Endothelial cell of umbilical vein (primary cell): ENCODE measurements around the gene PPP1R13B. TPM values are rescaled to one million over a fixed set of nuclear protein-coding genes. Genes with fewer than 3 reads are reported as not detected.

ENCODE experiments used
- BruUV-seq: library from RNA; stranded (reverse); fragments of 400-500 nt; replicated peaks from 2 replicates; lab custom pipeline; 2021; lab: Mats Ljungman, UMichigan
- CTCF ChIA-PET: fragments of 300-600, 350-600 bp; sonication (Branson Sonifier 250); formaldehyde crosslinking; loops from one replicate; lab custom pipeline; 2021; ENCODE audit warnings: antibody characterized with exemption, inconsistent platforms; lab: Charles Lee
- POLR2A ChIA-PET: fragments of 300-600, 350-600 bp; sonication (Branson Sonifier 250); formaldehyde crosslinking; loops from one replicate; lab custom pipeline; 2021; ENCODE audit warnings: antibody characterized with exemption, inconsistent platforms; lab: Charles Lee
- DNase-seq: peaks from one replicate; pipeline ENCODE4 v3.0.0-alpha.2; 2011; ENCODE audit warnings: low read depth, low spot score
- FAIRE-seq: peaks from 2 replicates; lab custom pipeline; 2011; peaks lifted over from hg19 to GRCh38; lab: Jason Lieb, UNC
- H2AFZ ChIP-seq: 2 replicates; pipeline ENCODE4 v1.6.0; 2012; ENCODE audit warnings: low read depth, low read length, control low read depth, inconsistent platforms
- H3K27ac ChIP-seq: 2 replicates; pipeline ENCODE4 v1.5.1; 2011; ENCODE audit warnings: low read depth, mild to moderate bottlenecking, control low read depth, low read length, moderate library complexity; ENCODE audit not compliant: insufficient read depth
- H3K27me3 ChIP-seq, 2 experiments: 2 replicates each; pipeline versions ENCODE4 v1.6.0 to v1.6.1; 2011; ENCODE audit warnings: low read length in 2 of 2, mixed read lengths in 1 of 2; ENCODE audit not compliant: control insufficient read depth in 2 of 2, insufficient read depth in 2 of 2
- H3K36me3 ChIP-seq, 2 experiments: 2 replicates in 1 of 2; 3 replicates in 1 of 2; pipeline ENCODE4 v1.5.1; 2011; ENCODE audit warnings: low read length in 2 of 2, mild to moderate bottlenecking in 1 of 2, moderate library complexity in 1 of 2; ENCODE audit not compliant: control insufficient read depth in 2 of 2, insufficient read depth in 2 of 2; ENCODE audit errors: extremely low read depth in 1 of 2
- H3K4me1 ChIP-seq: 3 replicates; pipeline ENCODE4 v1.5.1; 2011; ENCODE audit warnings: mild to moderate bottlenecking, low read length; ENCODE audit not compliant: control insufficient read depth, insufficient read depth; ENCODE audit errors: extremely low read depth
- H3K4me2 ChIP-seq: 2 replicates; pipeline ENCODE4 v1.6.1; 2011; ENCODE audit warnings: low read length, control low read depth, mixed read lengths; ENCODE audit not compliant: insufficient read depth
- H3K4me3 ChIP-seq, 3 experiments: fragments of 200-600 bp in 1 of 3; sonication (generic), shearing (Covaris generic) in 1 of 3; replicated peaks in 1 of 3; 2 replicates each; pipeline ENCODE4 v1.5.1; 2011 to 2016; ENCODE audit warnings: control low read depth in 3 of 3, low read length in 3 of 3, mild to moderate bottlenecking in 2 of 3, inconsistent platforms in 1 of 3, low read depth in 1 of 3, moderate library complexity in 1 of 3; ENCODE audit not compliant: insufficient read depth in 1 of 3
- H3K79me2 ChIP-seq: 2 replicates; pipeline ENCODE4 v1.6.0; 2012; ENCODE audit warnings: low read length, inconsistent platforms; ENCODE audit not compliant: control insufficient read depth, insufficient read depth
- H3K9ac ChIP-seq: replicated peaks from 2 replicates; pipeline ENCODE3; 2011; ENCODE audit warnings: low read length, control low read depth; ENCODE audit not compliant: insufficient read depth; ENCODE audit errors: extremely low read depth
- H3K9me1 ChIP-seq: replicated peaks from 3 replicates; pipeline ENCODE4 v1.6.0; 2011; ENCODE audit warnings: mild to moderate bottlenecking, low read length; ENCODE audit not compliant: control insufficient read depth, insufficient read depth; ENCODE audit errors: extremely low read depth
- H3K9me3 ChIP-seq: replicated peaks from 2 replicates; pipeline ENCODE4 v1.5.1; 2012; ENCODE audit warnings: low read length, inconsistent platforms; ENCODE audit not compliant: control insufficient read depth, insufficient read depth
- H4K20me1 ChIP-seq: replicated peaks from 2 replicates; pipeline ENCODE3; 2011; ENCODE audit warnings: mild to moderate bottlenecking, low read length; ENCODE audit not compliant: control insufficient read depth, insufficient read depth; ENCODE audit errors: extremely low read depth
- EZH2 ChIP-seq: IDR thresholded peaks from 2 replicates; pipeline ENCODE4 v1.6.1; 2012; ENCODE audit warnings: borderline replicate concordance, low read depth, mild to moderate bottlenecking, moderate library complexity, low read length, inconsistent platforms; ENCODE audit not compliant: severe bottlenecking
- FOS ChIP-seq: IDR thresholded peaks from 2 replicates; pipeline ENCODE4 v1.6.1; 2011; ENCODE audit warnings: mild to moderate bottlenecking, low read length, moderate library complexity, borderline replicate concordance; ENCODE audit not compliant: insufficient read depth
- GATA2 ChIP-seq: IDR thresholded peaks from 2 replicates; pipeline ENCODE4 v1.7.0; 2011; ENCODE audit warnings: low read depth, mild to moderate bottlenecking, moderate library complexity, mixed read lengths, low read length; ENCODE audit not compliant: insufficient read length, insufficient read depth
- JUN ChIP-seq: IDR thresholded peaks from 2 replicates; pipeline ENCODE4 v1.6.1; 2011; ENCODE audit warnings: borderline replicate concordance, low read depth; ENCODE audit not compliant: insufficient read length, insufficient read depth
- MYC ChIP-seq: IDR thresholded peaks from one replicate; pipeline ENCODE4 v1.6.1; 2011; ENCODE audit warnings: mild to moderate bottlenecking, low read depth, low read length
- POLR2A ChIP-seq: IDR thresholded peaks from 2 replicates; pipeline ENCODE4 v1.6.1; 2012; ENCODE audit warnings: low read depth, mild to moderate bottlenecking, control low read depth, low read length
- POLR2AphosphoS5 ChIP-seq: IDR thresholded peaks from 2 replicates; pipeline ENCODE4 v1.6.1; 2012; ENCODE audit warnings: low read depth, mild to moderate bottlenecking, control low read depth, low read length, moderate library complexity; ENCODE audit not compliant: insufficient read depth
- dilution Hi-C: fragments of 300-500 bp; cut with MboI; formaldehyde crosslinking; loops from one replicate; pipeline ENCODE4 v1.15.0; 2019; ENCODE audit warnings: low sequenced_read_pairs; ENCODE audit not compliant: extremely low pct_ligation_motif_present
- intact Hi-C: fragments of 100-400 bp; cut with micrococcal nuclease; formaldehyde crosslinking; loops from one replicate; pipeline ENCODE4 v1.10.0; 2022
- polyA plus RNA-seq, 4 experiments: library from polyadenylated mRNA; depleted of rRNA in 3 of 4; stranded (reverse) in 3 of 4; unstranded in 1 of 4; fragments of >200 nt; gene quantifications; 2 replicates each; pipeline versions ENCODE4 v1.2.1 to v1.2.3, GENCODE V29; 2011 to 2012; ENCODE audit warnings: missing spikeins in 1 of 4
- total RNA-seq: library from RNA; stranded (reverse); gene quantifications from 2 replicates; pipeline ENCODE4 v1.2.3, GENCODE V29; 2021
- TF ChIP-seq, protein P1 (sequence below), 2 donors: IDR thresholded peaks; 1 replicate in 1 of 2; 2 replicates in 1 of 2; pipeline ENCODE4 v1.5.1; 2011; ENCODE audit warnings: low read length in 2 of 2, mild to moderate bottlenecking in 2 of 2, moderate library complexity in 2 of 2, control low read depth in 1 of 2, inconsistent platforms in 1 of 2, low read depth in 1 of 2; ENCODE audit not compliant: insufficient read depth in 1 of 2; ENCODE audit errors: extremely low read depth in 1 of 2
- TF ChIP-seq, protein P2 (sequence below): IDR thresholded peaks from 2 replicates; pipeline ENCODE4 v1.6.1; 2011; ENCODE audit not compliant: insufficient read depth, insufficient read length

The PPP1R13B gene
- total and polyA plus RNA-seq, 2 donors (not counting 3 experiments of a cell fraction or from before 2014, with no cell fraction given), result 10.0 to 30.0 TPM

DNA sequence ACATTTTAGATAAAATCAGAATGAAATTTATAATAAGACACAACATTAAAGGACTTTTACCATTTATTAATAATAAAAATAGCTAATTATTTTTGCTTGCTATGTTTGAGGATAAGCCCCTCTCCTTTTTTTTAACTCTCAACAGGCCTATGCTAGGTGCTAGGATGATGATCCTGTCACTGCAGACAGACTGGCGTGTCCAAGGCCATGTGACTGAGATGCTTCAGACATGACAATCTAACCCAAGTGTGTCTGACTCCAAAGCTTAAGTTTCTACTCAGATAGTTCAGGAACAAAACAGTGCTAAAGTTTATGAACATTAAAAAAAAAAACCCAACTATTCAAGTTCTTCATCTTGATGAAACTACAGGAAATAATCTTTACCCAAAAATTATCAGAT lies 29.8 kb downstream of the PPP1R13B start:
- no TSS peak for BruUV-seq
- Histone ChIP-seq H3K9me3 (no peaks in the 10 kb centered on the region), H3K79me2 (peaks cover 2% of the 10 kb centered on the region), H3K4me2 (no peak overlapping the region), H3K9ac (no peak overlapping the region), H4K20me1 (no peaks in the 10 kb centered on the region), H3K4me1 (peaks cover 12% of the 10 kb centered on the region), H3K4me3 (no peak overlapping the region), H3K36me3 (no peaks in the 10 kb centered on the region), H3K27ac (no peak overlapping the region), H3K9me1 (no peaks in the 10 kb centered on the region), H3K27me3 (no peaks in the 10 kb centered on the region), H2AFZ (no peak overlapping the region)
- FAIRE-seq, result no peak
- ChIA-PET CTCF (interaction anchor here (0.7 to 5.4 kb wide), 6 partner anchors 8 to 165 kb away, joined by 3 to 47 read pairs (median 8); no protein-coding TSS in a partner anchor), POLR2A (no interaction called here)
- intact Hi-C loops (no loop called here), dilution Hi-C loops (no loop called here)
- DNase-seq, result no peak
- TF ChIP-seq EZH2 (no peak), MYC (no peak), POLR2AphosphoS5 (no peak), POLR2A (no peak), JUN (no peak), FOS (no peak), GATA2 (no peak)
- TF ChIP-seq, protein P1, sequence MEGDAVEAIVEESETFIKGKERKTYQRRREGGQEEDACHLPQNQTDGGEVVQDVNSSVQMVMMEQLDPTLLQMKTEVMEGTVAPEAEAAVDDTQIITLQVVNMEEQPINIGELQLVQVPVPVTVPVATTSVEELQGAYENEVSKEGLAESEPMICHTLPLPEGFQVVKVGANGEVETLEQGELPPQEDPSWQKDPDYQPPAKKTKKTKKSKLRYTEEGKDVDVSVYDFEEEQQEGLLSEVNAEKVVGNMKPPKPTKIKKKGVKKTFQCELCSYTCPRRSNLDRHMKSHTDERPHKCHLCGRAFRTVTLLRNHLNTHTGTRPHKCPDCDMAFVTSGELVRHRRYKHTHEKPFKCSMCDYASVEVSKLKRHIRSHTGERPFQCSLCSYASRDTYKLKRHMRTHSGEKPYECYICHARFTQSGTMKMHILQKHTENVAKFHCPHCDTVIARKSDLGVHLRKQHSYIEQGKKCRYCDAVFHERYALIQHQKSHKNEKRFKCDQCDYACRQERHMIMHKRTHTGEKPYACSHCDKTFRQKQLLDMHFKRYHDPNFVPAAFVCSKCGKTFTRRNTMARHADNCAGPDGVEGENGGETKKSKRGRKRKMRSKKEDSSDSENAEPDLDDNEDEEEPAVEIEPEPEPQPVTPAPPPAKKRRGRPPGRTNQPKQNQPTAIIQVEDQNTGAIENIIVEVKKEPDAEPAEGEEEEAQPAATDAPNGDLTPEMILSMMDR (IDR thresholded peaks at IDR 0.05; ENCODE audit: extremely low read depth in 1 of 2, insufficient read depth in 1 of 2, low read depth in 1 of 2, low read length in 2 of 2), result no peak
- TF ChIP-seq, protein P2, sequence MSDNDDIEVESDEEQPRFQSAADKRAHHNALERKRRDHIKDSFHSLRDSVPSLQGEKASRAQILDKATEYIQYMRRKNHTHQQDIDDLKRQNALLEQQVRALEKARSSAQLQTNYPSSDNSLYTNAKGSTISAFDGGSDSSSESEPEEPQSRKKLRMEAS, result no peak
